Measurements from ENCODE around the gene JPT2.

GRCh38 chr16:1734123-1734522 is 56.0 kb downstream of the JPT2 start:
- no peak for TF ChIP-seq POLR2A (IDR thresholded peaks at IDR 0.05)
- TF ChIP-seq CTCF (IDR thresholded peaks at IDR 0.05), result no peak
- TF ChIP-seq POLR2AphosphoS5 (IDR thresholded peaks at IDR 0.05), result no peak
- TF ChIP-seq EP300 (IDR thresholded peaks at IDR 0.05), result no peak

All from suprapubic skin (tissue), 4 donors.